Measurements from ENCODE around the gene PRKAG1.

PRKAG1 gene

DNA sequence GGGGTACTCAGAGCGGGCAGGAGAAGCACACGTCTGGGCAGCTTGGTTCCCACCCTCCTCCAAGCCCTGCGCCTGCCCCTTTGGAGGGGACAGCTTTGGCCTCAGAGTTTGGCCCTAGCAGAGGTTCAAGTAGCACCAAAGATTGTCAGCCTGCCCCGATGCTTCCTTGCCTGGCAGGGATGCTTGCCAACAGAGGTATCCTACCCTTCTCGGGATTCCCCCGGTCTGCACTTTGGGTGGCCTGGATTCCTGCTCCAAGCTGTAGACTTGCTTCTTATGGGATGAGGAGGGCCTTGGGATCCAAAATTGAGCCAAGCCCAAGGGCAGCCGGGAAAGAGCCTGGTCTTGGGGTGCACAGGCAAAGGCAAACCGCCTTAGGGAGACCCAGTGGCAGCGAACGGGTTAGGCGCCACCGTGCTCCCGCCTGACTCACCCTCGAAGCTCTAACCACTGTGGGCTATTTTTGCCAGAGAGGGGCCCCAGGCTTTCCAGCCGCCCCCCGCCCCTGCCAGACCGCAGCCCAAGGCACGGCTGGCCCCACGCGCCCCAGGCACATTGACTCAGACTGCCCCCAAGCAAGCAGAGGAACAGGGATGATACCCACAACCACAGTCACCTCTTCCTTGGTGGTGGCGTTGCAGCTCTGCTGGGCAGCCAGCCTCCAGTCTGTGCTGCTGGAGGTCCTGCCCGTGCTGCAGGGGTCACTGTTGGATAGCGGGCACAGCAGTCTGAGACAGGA lies 46.2 kb downstream of the PRKAG1 start:
- in situ Hi-C loops (cut with HindIII; ENCODE audit: low sequenced_read_pairs) = no loop called here

GRCh38 chr12:48970702-48971334 lies 47.8 kb downstream of the PRKAG1 start:
- in situ Hi-C loops (cut with HindIII; ENCODE audit: low sequenced_read_pairs) = no loop called here

GRCh38 chr12:48969833-48970701 lies 48.5 kb downstream of the PRKAG1 start:
- in situ Hi-C loops (cut with HindIII; ENCODE audit: low sequenced_read_pairs) = loop anchor here (5.0 kb wide), 1 partner anchor 32 kb away; no protein-coding TSS in a partner anchor

GRCh38 chr12:48969160-48969771 lies 49.3 kb downstream of the PRKAG1 start:
- in situ Hi-C loops (cut with HindIII; ENCODE audit: low sequenced_read_pairs) = loop anchor here (5.0 kb wide), 1 partner anchor 33 kb away; no protein-coding TSS in a partner anchor

GRCh38 chr12:48968467-48968866 lies 50.1 kb downstream of the PRKAG1 start:
- in situ Hi-C loops (cut with HindIII; ENCODE audit: low sequenced_read_pairs) = loop anchor here (5.0 kb wide), 1 partner anchor 34 kb away; no protein-coding TSS in a partner anchor

- in situ Hi-C loops (cut with HindIII; ENCODE audit: low sequenced_read_pairs) = loop anchor here (5.0 kb wide), 1 partner anchor 34 kb away; no protein-coding TSS in a partner anchor
Measured at GRCh38 chr12:48967991-48968390, 50.6 kb downstream of the PRKAG1 start.

DNA sequence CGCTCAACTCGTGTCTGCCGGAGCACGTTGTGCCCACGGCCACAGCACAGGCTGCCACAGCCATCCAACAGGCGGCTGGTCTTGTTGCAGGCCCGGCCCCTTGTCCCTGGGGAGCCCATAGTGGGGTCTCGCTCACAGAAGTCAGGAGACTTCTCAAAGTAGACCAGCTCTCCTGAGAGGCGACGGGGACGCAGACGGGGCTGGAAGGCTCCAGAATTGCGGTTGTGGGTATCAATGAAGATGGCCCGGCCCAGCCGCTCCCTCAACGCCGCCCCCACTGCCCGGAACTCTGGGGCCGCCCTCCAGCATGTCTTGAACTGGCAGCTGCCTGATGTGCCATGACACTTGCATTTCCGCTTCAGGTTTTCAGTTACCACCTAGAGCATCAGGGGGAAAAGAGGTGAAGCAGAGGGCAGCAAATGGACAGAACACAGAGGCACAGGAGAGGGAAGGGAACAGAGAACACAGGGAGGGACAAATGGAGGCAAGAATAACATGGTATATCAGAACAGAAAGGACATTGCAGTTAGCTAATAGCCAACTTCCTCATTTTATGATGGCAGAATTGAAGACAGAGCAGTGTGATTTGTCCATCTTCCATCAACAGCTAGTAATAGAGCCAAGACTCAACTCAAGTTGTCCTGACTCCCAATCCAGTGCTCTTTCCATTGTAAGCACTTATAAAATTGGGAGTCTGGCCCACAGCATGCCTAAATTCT lies 52.2 kb downstream of the PRKAG1 start:
- in situ Hi-C loops (cut with HindIII; ENCODE audit: low sequenced_read_pairs) = loop anchor here (5.0 kb wide), 1 partner anchor 36 kb away; no protein-coding TSS in a partner anchor

GRCh38 chr12:48965298-48965838 lies 53.2 kb downstream of the PRKAG1 start:
- in situ Hi-C loops (cut with HindIII; ENCODE audit: low sequenced_read_pairs) = loop anchor here (5.0 kb wide), 1 partner anchor 37 kb away; no protein-coding TSS in a partner anchor

GRCh38 chr12:48961801-48962200 lies 56.8 kb downstream of the PRKAG1 start:
- in situ Hi-C loops (cut with HindIII; ENCODE audit: low sequenced_read_pairs) = no loop called here

DNA sequence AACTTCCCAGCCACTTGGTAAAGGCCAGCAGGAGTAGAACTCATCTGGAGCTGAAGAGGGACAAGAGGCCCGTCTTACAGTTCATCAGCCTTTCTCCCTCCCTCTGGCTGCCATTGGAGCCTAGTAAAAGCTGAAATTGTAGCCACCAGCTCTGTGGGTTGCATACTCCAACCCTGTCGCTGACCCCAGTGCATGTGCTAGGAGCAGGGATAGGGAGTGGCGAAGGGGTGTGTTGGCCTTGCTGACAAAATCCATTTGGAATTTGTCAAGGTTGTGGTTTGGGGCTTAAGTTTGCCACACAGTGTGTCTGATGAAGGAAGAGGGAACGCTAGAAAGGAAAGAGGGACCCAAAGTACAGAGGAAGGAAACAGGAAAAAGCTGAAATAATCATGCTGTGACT lies 57.2 kb downstream of the PRKAG1 start:
- in situ Hi-C loops (cut with HindIII; ENCODE audit: low sequenced_read_pairs) = no loop called here

DNA sequence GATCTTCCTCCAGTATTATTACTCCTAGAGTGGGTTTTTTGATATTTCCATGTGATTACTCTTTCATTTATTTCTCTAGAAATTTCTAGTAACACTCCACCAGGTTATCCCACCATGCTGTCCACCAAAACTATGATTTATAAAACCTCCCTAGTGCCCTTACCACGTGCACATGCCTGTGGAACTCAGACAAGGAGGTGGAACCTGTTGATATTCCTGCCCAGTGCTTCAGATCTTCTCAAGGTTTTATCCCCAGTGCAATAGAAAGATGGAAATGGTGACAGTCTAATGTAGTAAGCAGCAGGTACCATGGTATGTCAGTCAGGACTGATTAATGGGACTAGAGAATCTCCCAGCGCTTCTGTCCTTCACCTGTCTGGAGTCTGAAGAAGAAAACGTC lies 57.7 kb downstream of the PRKAG1 start:
- in situ Hi-C loops (cut with HindIII; ENCODE audit: low sequenced_read_pairs) = no loop called here

DNA sequence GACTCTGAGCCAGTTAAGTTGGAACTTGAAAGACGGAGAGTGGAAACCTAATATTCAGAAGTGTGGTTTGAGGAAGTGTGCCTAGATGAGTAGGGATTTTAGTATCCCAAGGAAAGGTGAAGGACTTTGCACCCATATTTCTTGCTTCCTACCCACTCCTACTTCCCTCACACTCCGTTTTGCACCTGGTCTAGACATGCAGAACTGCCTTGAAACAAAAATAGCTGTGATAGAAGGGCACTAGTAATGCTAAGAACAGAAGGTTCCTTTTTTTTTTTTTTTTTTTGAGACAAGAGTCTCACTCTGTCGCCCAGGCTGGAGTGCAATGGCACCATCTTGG lies 60.6 kb downstream of the PRKAG1 start:
- in situ Hi-C loops (cut with HindIII; ENCODE audit: low sequenced_read_pairs) = no loop called here

DNA sequence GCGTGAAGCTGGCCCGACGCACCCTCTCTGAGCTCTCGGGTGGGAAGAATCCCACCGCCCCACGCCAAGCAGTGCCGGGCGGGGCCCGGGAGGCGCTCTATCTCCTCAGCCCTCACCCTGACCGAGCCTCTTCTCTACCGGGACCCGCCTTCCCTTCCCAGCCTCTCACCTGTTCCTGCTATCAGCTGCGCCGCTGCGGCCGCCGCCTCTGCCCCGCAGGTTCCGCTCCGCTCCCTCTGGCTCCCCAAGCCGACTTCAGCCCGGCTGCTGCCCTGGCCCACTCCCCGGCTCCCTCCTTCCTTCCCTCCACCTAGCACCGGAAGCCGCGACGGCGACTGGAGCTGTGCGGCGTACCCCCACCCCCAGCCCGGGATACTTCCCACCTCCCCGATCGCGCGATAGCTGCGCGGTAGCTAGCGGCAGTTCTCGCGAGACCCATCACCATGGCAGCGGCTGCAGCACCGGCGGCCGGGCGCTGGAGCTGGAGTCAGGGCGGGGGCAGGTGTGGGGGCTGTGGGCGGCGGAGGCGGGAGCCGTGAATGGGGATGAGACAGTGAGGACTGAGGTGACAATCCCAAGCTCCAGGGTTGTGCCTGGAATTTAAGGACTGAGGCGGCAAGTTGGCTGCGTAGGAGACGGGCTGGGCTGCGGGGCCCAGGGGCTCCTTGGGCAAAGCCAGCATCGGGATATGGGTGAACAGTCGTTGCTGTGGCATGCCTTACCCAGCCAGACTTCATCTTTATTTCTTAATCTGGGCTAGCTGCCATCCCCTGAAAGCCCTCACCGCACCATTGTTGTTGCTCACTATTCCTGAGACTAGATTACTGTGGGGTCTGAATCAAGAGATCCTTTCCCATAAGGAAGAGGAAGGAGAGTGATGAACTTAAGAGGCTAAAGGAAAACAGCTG lies 61.2 kb downstream of the PRKAG1 start, which contains the start of gene ARF3:
Gene ARF3 (minus strand): TSS at position 347 of the 908 bp plus-strand sequence. CDS start 16,392 bp downstream, outside the sequence.
- in situ Hi-C loops (cut with HindIII; ENCODE audit: low sequenced_read_pairs) = no loop called here

DNA sequence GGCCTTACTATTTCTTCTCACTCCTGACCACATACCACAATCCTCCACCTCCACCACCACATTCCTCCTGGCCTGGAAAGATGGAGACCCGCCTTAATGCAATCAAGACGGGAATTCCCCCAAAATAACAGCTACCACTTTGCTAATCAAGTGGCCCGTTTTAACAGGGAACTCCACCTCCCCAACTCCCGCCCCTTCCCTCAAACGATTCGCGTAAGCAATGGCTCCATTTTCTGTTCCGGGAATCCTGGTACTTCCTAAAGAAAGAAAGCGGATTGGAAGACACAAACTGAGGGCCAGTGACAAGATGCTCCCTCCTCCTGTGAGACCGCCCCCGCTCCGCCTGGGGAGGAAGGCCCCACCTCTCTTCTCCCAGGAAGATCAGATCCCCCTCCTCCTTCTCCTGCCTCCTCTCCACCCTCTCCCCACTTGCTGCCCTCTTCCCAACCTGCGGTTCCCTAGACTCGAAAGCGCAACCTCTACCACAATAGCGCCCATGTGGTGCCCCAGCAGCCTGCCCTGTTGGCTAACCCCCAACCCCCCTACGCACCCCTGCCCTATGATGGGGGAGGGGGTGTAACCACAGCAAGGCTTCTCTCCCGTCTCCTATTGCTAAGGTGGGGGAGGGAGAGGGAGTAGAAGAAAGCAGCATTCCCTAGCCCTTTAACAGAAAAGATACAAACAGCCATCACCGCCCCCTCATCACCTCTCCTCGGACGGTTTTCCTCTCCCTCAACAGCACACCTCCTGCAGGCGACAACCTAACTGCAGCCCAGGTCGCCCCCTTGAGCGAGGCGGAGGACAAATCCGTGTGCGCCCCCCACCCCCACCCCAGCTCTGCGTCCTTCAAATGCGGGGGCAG lies 62.1 kb downstream of the PRKAG1 start:
- in situ Hi-C loops (cut with HindIII; ENCODE audit: low sequenced_read_pairs) = no loop called here

GRCh38 chr12:48954841-48955501 lies 63.6 kb downstream of the PRKAG1 start:
- in situ Hi-C loops (cut with HindIII; ENCODE audit: low sequenced_read_pairs) = no loop called here

GRCh38 chr12:48954061-48954460 lies 64.5 kb downstream of the PRKAG1 start:
- in situ Hi-C loops (cut with HindIII; ENCODE audit: low sequenced_read_pairs) = no loop called here

DNA sequence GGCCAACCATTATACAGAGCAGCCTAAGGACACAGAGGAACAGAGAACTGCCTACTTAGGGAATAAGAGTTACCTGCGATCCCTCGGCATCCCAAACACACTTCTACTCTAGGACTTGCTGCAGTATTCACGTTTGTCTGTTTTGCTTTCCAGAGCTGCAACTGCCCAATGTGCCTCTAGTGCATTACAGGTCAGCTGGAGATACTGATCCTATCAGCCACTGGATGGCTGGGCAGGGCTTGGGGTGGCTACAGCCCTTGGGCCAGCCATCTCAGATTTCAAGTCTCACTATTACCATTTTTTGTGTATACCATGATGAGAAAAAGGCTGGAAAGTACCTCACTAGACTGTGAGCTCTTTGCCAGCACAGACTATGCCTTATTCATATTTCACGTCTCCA lies 65.9 kb downstream of the PRKAG1 start:
- in situ Hi-C loops (cut with HindIII; ENCODE audit: low sequenced_read_pairs) = no loop called here
